T-helper 9 cell (primary cell): ENCODE data around the gene PLA2G2F.

ENCODE experiments used
- DNase-seq: peaks from one replicate; pipeline ENCODE4 v3.0.0-alpha.2; 2020

The PLA2G2F gene

DNA sequence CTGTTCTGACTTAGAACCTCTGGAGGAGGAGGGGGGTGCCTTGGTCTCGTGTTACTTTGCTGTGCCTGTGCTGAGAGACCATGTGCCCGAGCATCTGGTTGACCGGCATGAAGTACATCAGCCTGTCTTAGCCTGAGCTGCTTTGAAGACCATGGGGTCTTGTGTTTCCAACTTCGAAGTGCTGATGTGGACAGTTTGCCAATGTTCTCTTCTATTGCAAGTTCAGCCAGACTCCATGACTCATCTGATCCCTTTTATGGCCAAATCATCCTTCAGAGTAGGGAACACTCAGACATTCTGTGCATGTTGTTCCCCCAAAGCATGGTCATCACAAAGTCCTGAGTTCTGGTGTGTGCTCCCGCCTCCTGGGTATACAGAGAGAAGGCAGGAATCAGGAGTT, 53.2 kb downstream of the PLA2G2F start:
- no peak for DNase-seq

DNA sequence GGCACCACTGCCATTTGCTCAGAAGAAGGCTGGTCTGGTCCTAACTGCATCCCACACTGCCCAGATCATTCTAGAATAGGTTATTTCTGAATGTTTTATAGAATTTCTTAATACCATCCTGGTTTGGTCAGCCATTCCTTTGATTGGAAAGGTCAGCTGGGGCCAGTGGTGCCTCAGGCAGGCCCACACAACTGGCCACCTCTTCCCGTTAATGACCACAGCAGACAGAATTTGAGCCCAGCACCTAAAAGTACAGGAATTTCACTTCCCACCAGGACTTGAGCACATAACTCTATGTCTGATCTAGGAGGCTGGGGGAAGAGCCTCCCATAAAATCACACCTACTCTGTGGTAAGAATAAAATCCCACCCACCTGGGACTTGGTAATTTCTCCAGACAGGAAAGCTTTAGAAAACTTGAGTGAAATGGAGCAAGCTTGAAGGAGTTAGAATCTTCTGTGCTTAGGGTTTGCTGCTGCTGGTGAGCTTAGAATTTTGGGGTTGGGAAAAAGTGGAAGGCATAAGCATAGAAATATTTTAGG, 53.8 kb downstream of the PLA2G2F start:
- DNase-seq = no peak

DNA sequence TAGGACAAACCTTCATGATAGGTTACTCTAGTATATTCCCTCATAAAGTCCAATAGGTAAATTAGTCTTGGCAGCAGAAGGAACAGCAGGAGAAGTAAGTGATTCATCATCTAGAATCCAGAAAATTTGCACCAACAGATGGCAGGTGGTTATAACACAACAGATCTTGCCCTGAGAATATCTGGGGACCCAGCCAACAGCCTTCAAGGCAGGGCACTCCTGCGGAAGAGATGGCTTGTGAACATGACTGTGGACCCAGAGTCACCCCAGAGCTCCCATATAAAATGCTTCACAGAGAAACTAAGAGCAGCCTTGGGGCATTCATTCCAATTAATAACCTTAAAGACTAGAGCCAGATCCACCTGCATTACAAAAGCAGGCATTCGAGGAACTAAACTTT, 55.1 kb downstream of the PLA2G2F start:
- no peak for DNase-seq

DNA sequence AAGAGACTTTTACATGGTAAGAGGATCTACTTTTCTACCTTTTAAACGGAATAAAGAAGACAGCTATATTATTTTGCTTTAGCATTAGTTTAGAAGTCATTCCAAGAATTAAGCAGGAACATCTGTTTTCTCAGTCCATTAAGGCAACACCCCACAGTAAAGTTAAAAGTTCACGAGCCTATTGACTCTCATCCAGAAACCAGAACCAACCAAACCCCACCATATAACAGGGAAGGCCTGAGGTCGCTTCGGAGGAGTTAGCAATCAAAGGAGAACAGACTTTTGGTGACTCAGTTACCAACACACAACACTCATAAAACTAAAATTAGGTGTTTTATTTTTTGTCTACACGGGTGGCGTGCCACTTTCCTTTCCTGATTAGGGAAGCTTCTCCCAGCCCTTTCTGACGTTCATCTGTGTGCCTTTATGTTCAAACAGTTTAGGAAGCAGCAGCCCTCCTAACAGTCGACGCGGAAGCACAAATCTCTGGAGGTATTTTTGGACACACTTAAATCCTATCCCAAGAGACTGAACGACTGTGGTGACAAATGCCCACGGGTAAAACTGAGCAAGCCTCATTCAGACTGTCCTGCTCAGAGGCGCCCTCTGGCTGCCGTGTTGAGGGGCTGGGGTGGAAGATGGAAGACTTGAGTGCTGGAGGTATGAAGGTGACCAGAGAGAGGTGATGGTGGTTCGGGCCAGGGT, 55.8 kb downstream of the PLA2G2F start:
- peak; percentile 72 for DNase-seq

DNA sequence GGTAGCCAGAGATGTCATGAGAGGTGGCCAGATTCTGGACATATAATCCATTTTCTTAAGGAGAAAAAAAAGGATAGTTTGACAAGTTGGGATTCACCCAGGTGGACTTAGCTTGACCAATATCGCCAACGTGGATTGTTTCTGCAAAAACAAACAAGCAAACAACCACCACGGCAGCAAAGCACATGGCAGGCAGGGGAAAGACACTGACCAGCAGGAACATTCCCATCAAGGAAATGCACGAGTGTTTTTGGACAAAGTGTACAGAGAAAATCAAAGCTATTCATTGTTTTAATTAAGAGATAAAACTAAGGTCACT, 56.3 kb downstream of the PLA2G2F start:
- DNase-seq = no peak

DNA sequence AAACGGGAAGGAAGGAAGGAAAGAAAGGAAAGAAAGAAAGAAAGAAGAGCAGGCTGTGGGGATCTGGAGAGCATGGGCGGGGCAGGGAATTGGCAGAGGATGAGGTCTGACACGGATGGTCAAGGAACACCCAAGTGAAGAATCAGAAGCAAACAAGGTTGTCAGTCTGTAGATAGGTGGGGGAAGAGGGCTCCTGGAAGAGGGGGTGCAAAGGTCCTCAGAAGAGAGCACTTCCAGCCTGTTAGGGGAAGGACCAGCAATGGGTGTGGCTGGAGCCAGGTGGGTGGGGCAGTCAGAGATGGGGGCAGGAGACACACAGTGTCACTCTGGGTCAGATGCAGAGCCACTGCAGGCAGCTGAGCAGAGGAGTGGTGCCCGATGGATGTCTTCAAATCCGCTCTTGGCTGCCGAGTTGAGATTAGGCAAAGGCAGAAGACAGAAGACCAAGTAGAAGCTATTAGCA, 58.2 kb downstream of the PLA2G2F start:
- no peak for DNase-seq

DNA sequence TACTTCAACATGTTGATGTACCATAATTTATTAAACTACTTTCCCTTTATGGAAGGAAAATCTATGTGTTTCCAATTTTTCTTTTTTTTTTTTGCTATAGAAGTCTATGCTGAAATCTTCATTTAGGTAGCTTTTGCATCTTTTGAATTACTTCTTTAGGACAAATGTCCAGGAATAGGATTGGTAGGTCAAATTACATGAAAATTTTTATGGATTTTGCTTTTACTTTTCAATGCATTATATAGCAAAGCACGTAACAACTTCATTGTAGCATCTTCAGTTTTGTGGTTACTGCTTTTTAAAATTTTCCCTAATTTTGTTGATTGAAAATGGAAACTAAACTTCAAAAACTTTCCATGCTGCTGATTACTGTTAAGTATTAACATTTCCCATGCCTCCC, 59.2 kb downstream of the PLA2G2F start:
- no peak for DNase-seq

DNA sequence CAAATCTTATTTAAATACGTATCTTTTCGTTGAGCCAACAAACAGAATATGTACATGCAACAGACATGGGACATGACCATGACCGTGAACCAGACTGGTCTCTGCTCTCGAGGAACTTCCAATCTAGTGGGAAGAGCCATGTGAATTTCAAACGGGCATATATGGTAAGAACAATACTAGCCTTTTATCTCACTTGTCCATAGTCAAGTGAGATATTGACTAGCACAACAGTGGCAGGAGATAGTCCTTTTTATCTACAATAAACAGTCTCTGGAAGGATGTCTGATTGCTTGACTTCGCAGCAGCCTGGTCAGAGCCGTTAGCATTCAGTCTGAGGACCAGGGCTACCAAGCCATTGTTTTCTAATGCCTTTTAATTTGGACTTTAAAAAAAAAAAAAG, 59.8 kb downstream of the PLA2G2F start:
- no peak for DNase-seq

DNA sequence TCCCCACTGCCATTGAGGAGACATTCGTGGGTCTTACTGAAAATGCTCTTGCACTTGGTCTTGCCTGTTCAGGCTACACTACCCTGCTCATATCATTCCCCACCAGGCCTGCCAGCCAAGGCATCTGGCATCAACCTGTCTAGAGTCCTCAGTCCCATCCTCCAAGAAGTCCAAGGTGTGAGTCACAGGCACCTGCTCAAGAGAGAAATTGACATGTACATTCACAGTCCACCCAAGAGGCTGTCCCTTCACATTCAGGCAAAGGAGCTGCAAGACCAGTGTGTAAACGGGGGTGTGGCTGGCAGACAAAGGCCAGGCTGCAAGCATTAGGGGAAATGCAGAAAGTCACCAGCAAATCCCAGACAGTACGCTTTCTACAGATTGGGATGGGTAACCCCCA, 60.3 kb downstream of the PLA2G2F start:
- DNase-seq = no peak

DNA sequence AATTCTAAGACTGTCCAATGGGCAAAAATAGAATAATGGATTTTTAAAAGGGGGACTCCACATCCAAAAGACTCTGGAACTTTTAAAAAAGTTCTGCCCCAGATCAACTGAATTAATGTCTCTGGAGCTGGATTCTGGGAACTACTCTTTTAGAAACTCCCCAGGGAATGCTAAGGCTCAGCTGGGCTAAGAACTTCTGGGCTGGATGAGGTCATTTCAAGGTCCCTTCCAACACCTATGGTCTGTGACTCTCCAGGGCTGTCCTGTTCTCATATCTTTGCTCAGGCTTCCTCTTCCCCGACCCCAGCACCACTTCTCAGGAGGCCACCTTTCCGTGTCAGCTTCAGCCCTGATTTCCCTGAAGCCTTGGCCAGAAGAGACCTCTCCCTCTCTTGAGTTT, 60.7 kb downstream of the PLA2G2F start:
- no peak for DNase-seq
